HepG2 (cell line): ENCODE measurements around the gene ACSL6. TPM values are rescaled to one million over a fixed set of nuclear protein-coding genes. Genes with fewer than 3 reads are reported as not detected.

ENCODE experiments used
- ARID5B ChIP-seq: IDR thresholded peaks from 2 replicates; pipeline ENCODE4 v1.4.0; 2020; ENCODE audit warnings: mild to moderate bottlenecking, missing genetic modification reagents
- CBX5 ChIP-seq: sonication (generic); formaldehyde crosslinking; IDR thresholded peaks from 2 replicates; pipeline ENCODE4 v1.4.0; 2020; ENCODE audit warnings: missing genetic modification reagents, borderline replicate concordance
- GATAD2A ChIP-seq: IDR thresholded peaks from 2 replicates; pipeline ENCODE4 v1.6.1; 2016
- GFI1 ChIP-seq: sonication (generic); formaldehyde crosslinking; IDR thresholded peaks from 2 replicates; pipeline ENCODE4 v1.5.0; 2020; ENCODE audit warnings: missing genetic modification reagents, mild to moderate bottlenecking, borderline replicate concordance
- HNF4A ChIP-seq: sonication (generic); formaldehyde crosslinking; IDR thresholded peaks from 2 replicates; pipeline ENCODE4 v1.4.0; 2020; ENCODE audit warnings: missing genetic modification reagents
- ISL2 ChIP-seq: sonication (generic); formaldehyde crosslinking; IDR thresholded peaks from 2 replicates; pipeline ENCODE4 v1.5.0; 2020; ENCODE audit warnings: missing genetic modification reagents
- LCORL ChIP-seq, 2 experiments: fragments of 450-650 bp in 1 of 2; sonication (generic) in 1 of 2; formaldehyde crosslinking in 1 of 2; IDR thresholded peaks; 2 replicates each; pipeline versions ENCODE4 v1.5.0 to v1.6.1; 2017 to 2020; ENCODE audit warnings: antibody characterized with exemption in 1 of 2, missing genetic modification reagents in 1 of 2
- MIER2 ChIP-seq: IDR thresholded peaks from 2 replicates; pipeline ENCODE4 v1.6.1; 2016; ENCODE audit warnings: missing biosample characterization, missing genetic modification reagents
- MXD3 ChIP-seq: IDR thresholded peaks from 2 replicates; pipeline ENCODE4 v1.6.1; 2016; ENCODE audit warnings: mild to moderate bottlenecking, missing biosample characterization, missing genetic modification reagents
- MYC ChIP-seq: sonication (generic); formaldehyde crosslinking; IDR thresholded peaks from 2 replicates; pipeline ENCODE4 v1.9.0; 2021; ENCODE audit warnings: missing genetic modification reagents, borderline replicate concordance
- PHF8 ChIP-seq: sonication (generic); formaldehyde crosslinking; IDR thresholded peaks from 2 replicates; pipeline ENCODE4 v1.5.0; 2020; ENCODE audit warnings: missing genetic modification reagents
- POGK ChIP-seq: sonication (generic); formaldehyde crosslinking; conservative IDR thresholded peaks from 2 replicates; pipeline ENCODE4 v1.8.0; 2022; ENCODE audit warnings: mild to moderate bottlenecking, moderate library complexity, missing genetic modification reagents
- THAP11 ChIP-seq: IDR thresholded peaks from 2 replicates; pipeline ENCODE4 v1.6.1; 2016; ENCODE audit warnings: missing biosample characterization, missing genetic modification reagents
- ZNF230 ChIP-seq: sonication (generic); formaldehyde crosslinking; IDR thresholded peaks from 2 replicates; pipeline ENCODE4 v1.4.0; 2020; ENCODE audit warnings: mild to moderate bottlenecking, missing genetic modification reagents
- ZNF331 ChIP-seq: sonication (generic); formaldehyde crosslinking; IDR thresholded peaks from 2 replicates; pipeline ENCODE4 v1.4.0; 2020; ENCODE audit warnings: missing genetic modification reagents
- ZNF770 ChIP-seq: sonication (generic); formaldehyde crosslinking; IDR thresholded peaks from 2 replicates; pipeline ENCODE4 v1.5.0; 2020; ENCODE audit warnings: mild to moderate bottlenecking, missing genetic modification reagents
- ZNF775 ChIP-seq: sonication (generic); formaldehyde crosslinking; IDR thresholded peaks from 2 replicates; pipeline ENCODE4 v1.4.0; 2020; ENCODE audit warnings: missing genetic modification reagents, mild to moderate bottlenecking, moderate library complexity, borderline replicate concordance
- polyA plus RNA-seq, 8 experiments: library from polyadenylated mRNA; depleted of rRNA in 3 of 8; stranded (reverse) in 7 of 8; unstranded in 1 of 8; fragments of >200 nt; fragmentation: Illumina TruSeq in 4 of 8; extraction: Trizol in 4 of 8; gene quantifications; 2 replicates each; pipeline versions ENCODE4 v1.2.1 to v1.2.3, GENCODE V29; 2011 to 2016; ENCODE audit warnings: low read depth in 4 of 8, missing spikeins in 1 of 8, mixed read lengths in 1 of 8; ENCODE audit not compliant: insufficient read depth in 1 of 8
- total RNA-seq, 5 experiments: library from RNA; depleted of rRNA; stranded (reverse); fragments of >200 nt; fragmentation: Illumina TruSeq; extraction: Trizol; gene quantifications; 2 replicates each; pipeline ENCODE4 v1.2.3, GENCODE V29; 2016; ENCODE audit warnings: low read depth in 1 of 5
- TF ChIP-seq, protein P1 (sequence below): IDR thresholded peaks from 2 replicates; pipeline ENCODE4 v1.6.1; 2018; ENCODE audit warnings: missing genetic modification reagents

ACSL6 gene
- total and polyA plus RNA-seq, 2 of the 13 experiments (the other 11 are each of a cell fraction or from before 2014, with no cell fraction given): 3.7 to 3.8 TPM

GRCh38 chr5:132003170-132003744 is 8.2 kb downstream of the ACSL6 start (continued):
- peak; percentile 78 for TF ChIP-seq ARID5B (CRISPR knock-in tag)
- peak; percentile 41; the same call in 1 of the 2 replicates for TF ChIP-seq MYC (CRISPR knock-in tag)
- TF ChIP-seq MIER2: peak; percentile 88
- TF ChIP-seq PHF8: peak; percentile 55
- peak; percentile 51; the same call in 1 of the 2 replicates for TF ChIP-seq THAP11
- peak; percentile 82 for TF ChIP-seq ZNF770 (CRISPR knock-in tag)
- peak; percentile 84 for TF ChIP-seq GATAD2A (CRISPR knock-in tag)
- TF ChIP-seq LCORL (IDR thresholded peaks at IDR 0.05): no peak
- peak; percentile 89 for TF ChIP-seq LCORL (CRISPR knock-in tag; IDR thresholded peaks at IDR 0.05)
- peak; percentile 42; the same call in 1 of the 2 replicates for TF ChIP-seq GFI1 (CRISPR knock-in tag)
- TF ChIP-seq CBX5 (CRISPR knock-in tag): peak; percentile 88
- 0 out of 2 replicates have a peak, but pooled peaks have one; percentile 49 for TF ChIP-seq MXD3 (CRISPR knock-in tag)
- TF ChIP-seq ZNF775 (CRISPR knock-in tag): no peak
- peak; percentile 88 for TF ChIP-seq ZNF331 (CRISPR knock-in tag)
- TF ChIP-seq HNF4A: peak; percentile 52; the same call in 1 of the 2 replicates
- peak; percentile 75; the same call in 1 of the 2 replicates for TF ChIP-seq ISL2 (CRISPR knock-in tag)
- TF ChIP-seq, protein P1, sequence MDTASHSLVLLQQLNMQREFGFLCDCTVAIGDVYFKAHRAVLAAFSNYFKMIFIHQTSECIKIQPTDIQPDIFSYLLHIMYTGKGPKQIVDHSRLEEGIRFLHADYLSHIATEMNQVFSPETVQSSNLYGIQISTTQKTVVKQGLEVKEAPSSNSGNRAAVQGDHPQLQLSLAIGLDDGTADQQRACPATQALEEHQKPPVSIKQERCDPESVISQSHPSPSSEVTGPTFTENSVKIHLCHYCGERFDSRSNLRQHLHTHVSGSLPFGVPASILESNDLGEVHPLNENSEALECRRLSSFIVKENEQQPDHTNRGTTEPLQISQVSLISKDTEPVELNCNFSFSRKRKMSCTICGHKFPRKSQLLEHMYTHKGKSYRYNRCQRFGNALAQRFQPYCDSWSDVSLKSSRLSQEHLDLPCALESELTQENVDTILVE (CRISPR knock-in tag): 0 out of 2 replicates have a peak, but pooled peaks have one; percentile 10
- TF ChIP-seq ZNF230 (CRISPR knock-in tag): no peak
- TF ChIP-seq POGK (CRISPR knock-in tag): peak; percentile 39; the same call in 1 of the 2 replicates
